HuH-7.5 (cell line): ENCODE data around the gene RAE1.

Experiments used
- DNase-seq: peaks from one replicate; pipeline ENCODE4 v3.0.0; 2011; ENCODE audit warnings: low spot score

The RAE1 gene, protein sequence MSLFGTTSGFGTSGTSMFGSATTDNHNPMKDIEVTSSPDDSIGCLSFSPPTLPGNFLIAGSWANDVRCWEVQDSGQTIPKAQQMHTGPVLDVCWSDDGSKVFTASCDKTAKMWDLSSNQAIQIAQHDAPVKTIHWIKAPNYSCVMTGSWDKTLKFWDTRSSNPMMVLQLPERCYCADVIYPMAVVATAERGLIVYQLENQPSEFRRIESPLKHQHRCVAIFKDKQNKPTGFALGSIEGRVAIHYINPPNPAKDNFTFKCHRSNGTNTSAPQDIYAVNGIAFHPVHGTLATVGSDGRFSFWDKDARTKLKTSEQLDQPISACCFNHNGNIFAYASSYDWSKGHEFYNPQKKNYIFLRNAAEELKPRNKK

DNA sequence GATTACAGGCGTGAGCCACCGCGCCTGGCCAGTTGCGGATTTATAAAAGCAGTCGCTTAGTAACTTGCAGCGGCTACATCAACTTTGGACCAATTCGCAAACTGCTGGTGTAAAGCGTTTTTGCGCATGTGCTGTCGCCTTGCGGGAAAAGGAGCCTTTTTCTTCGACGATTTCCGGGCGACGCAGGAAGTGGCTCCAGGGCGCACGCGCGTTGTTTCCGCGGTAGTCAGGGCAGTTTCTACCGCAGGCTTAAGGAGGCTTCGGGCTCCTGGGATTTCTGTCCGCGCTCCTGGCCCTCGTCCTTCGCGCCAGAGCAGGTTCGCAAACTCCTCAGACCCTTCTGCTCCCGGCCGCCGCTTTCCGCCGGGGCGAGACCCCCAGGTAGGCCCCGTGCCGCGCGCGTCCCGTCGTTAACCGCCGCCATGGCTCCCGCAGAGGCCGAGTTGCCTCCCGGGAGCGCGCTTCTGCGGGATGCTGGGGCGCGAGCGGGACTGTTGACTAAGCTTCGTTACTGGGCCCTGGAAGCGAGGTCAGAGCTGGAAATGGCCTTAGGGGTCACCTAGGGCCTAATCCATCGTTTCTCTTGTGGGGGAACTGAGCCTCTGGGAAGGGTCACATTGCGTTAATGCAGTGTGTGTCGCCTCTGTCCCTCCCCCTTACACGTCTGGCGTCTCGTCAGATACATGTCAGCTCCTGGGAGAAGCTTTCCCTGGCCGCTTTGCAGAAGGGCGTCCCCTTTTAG lies at the start of gene RAE1:
RAE1 (plus strand) TSS at position 214 of the 742 bp plus-strand sequence. CDS start 2,784 bp downstream, outside the sequence.
- DNase-seq, result peak; percentile 89

DNA sequence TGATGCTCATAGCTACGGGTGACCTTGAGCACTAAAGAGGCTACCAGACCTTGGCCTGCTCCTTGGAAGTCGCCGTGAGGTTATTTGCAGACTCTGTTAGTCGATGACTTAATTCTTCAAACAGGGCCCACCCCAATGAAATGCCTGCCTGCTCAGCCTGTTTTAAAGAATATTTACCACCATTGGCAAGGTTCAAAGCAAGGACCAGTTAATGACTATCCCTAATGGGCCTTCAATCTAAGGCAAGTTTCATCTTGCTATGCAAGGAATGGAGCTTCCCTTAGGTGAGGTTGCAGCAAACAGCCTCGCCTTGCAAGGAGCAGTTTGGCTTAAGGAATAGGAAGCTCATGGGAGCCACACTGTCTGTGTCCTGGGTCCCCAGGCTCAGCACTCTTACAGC lies 44.3 kb upstream of the RAE1 start:
- no peak for DNase-seq

DNA sequence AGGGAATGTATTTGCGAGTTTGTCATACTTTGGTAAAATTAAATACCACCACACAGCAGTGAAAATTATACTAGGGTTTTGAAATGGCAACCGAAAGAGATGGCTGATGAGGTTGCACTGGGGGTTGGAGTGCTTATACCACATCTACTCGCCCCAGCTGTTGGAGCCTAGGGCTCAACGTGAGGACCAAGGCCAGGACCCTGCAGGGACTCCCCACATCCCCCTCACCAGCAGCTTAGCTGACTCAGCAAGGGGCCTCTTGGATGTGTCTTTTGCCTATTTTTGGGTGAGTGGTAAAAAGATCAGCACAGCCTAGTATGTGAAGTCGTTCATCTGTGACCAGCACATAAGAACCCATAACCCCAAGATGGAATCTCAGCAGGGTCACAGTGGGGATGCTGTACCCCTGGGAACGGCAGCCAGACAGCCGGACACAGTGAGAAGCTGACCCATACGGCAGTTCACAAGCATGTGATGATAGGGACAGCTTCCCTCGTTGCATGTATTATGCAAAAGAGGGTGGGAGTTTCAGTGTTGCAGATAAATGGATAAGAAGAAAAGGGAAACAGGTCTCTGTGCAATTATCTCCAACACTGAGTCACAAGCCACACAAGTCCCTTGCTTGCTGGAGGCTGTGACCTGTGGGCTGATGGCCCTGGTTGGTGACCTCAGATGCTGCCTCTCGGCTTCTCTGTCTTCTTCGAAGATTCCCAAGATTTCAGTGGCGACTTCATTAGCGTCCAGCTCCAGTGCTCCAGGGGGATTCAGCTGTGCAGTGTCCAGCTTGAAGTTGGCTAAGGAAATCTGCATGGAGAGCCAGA lies 42.4 kb upstream of the RAE1 start:
- DNase-seq, result no peak

DNA sequence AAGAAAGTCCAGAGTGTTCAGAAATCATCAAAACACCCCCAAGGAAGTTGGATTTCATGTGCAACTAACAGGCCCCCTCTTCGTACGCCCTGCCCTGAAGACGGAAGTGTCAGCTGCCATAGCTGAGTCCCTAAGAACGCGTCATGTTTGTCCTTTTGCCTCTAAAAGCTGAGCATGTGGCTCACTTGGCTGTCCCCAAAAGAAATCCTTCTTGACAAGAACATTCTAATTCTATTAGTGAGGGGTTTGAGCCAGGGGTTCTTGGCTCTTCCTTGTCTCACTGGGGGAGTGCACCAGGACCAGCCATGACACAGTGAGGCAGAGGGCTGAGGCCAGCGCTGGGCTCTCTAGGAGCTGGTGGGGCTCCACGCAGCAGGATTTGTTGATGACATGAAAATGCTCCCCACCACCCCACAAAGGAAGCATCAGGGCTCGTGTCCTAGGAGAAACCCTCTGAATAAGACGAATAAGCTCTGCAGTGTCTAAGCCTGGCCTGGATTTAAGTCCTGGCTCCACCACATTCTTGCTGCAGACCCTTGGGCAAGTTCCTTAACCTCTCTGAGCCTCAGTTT lies 41.4 kb upstream of the RAE1 start:
- no peak for DNase-seq

DNA sequence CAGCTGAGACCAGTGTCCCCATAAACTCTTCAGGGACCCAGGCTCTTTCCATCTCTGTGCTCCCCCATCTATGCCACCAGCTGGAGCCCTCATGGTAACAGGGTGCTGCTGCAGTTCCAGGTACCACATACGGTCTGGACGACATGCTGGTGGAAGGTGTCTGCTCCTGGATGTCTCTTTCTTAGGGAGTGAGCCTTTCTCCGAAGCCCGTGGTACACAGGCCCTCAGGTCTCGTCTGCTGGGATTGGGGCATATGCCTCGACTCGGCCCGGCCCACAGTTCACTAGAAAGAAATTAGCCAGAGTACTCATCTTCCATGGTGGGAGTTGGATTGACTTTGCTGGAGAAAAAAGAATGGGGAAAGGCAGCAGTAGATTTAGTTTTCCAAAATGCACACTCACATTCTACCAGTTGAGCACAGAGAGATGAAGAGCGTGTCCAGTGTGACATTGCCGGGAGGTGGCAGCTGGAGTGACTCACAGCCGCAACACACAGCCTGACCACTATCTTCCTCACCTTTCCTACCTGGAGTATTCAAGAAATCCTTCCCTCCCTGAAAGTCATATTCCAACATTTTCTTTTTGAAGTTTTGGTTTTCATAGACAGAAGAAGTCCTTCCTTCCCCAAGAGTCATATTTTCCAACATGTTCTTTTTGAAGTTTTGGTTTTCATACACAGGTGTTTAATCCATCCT lies 40.1 kb upstream of the RAE1 start:
- no peak for DNase-seq

DNA sequence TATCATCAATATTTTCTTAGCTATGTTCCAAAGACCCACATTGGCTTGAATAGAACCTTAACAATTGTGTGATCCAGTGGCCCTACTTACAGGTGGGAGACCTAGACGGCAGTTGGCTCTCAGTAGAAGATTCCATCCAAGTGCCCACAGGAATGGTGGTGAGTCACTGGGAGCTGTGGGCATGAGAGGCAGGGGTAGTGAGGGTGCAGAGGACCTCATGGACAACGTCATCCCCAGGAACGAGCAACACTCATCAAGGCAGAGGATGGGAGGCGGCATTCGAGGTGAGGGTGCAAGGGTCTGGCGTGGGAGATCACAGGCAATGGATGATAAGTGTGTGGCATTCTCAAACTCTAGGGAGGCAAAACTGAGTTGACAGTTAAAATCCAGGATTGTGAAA lies 38.9 kb upstream of the RAE1 start:
- DNase-seq, result no peak

DNA sequence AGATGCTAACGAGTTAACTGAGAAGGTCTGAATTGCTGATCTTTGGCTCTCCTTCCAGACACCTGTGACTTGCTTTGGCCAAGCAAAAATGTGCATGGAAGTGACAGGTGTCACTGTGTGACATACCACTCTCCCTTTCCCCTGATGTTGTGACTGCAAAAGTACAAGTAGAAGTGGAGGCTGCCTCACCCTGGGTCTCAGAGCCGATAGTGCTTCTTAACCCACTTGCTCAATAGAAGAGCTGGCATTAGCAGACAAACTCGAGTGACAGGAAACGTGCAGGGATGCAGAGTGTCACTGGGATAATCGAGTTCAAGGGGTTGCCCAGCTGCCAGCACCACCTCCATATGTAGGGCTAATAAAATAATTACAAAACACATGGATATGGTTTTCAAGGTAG lies 37.8 kb upstream of the RAE1 start:
- DNase-seq, result no peak

DNA sequence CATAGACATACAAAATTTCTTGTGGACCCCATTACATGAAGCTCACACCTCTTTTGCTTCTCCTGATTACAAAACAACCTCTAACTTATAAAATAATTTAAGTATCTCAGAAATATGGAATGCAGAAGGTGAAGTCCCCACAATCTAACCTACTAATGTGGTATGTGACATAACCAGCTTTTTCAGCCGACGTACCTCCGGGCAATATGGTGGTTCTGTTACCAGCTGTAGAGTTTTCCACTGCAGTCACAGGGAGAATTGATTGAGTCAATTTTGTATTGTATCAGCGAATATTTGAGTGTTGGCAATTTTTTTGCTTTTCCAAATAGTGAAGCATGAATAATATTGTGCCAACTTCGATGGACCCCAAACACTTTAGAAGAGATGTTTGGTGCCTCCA lies 37.1 kb upstream of the RAE1 start:
- no peak for DNase-seq

DNA sequence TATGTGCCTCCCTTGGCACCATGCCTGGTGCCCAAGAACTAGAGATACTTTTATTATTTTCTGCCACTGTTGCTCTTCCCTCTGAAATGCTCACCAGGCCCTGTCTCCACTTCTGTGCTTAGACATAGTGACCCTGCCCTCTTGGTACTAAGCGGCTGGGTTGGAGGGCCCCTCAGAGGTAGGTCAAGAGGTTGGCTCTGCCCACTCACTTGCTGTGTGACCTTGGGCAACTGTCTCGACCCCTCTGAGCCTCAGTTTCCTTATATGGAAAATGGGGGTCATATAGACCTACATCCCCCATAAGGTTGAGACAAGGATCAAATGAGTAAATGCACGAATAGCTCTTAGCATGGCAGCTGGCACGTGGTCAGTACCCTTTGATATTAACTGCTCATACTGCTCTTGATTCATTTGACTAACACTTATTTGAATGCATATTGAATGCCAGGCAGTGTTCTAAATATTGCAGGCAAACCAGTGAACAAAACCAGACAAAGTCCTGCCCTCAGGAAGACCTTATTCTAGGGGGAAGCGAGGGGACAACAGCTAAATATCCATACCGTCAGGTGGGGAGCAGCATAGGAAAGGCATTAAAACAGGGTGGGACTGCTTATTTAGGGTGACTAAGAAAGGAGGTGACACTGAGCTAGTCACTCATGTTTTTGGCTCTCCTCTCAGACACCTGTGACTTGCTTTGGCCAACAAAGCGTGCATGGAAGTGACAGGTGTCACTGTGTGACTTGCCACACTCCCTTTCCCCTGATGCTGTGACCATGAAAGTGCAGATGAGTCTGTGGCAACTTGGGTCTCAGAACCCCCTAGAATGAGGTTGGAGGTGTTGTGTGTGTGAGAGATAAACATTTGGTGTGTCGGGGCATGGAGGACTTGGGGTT lies 35.7 kb upstream of the RAE1 start:
- DNase-seq, result no peak

DNA sequence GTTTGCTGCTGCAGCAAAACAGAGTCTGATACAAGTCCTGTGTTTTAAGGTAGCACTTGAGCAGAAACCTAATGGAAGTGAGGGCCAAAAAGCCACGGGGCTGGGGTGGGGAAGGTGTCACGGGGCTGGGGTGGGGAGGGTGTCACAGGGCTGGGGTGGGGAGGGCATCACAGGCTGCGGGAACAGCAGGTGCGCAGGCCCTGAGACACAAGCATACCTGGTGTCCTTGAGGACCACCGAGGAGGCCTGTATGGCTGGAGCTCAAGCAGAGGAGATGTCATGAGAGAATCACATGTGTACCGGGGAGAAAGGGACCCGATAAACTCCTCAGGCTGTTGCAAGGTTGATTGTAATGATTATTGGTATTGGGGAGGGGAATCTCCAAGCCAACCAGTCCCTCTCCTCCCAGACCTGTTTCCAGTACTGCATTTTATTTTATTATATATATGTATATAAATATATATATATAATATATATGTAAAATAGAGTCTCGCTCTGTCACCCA lies 35.0 kb upstream of the RAE1 start:
- no peak for DNase-seq

DNA sequence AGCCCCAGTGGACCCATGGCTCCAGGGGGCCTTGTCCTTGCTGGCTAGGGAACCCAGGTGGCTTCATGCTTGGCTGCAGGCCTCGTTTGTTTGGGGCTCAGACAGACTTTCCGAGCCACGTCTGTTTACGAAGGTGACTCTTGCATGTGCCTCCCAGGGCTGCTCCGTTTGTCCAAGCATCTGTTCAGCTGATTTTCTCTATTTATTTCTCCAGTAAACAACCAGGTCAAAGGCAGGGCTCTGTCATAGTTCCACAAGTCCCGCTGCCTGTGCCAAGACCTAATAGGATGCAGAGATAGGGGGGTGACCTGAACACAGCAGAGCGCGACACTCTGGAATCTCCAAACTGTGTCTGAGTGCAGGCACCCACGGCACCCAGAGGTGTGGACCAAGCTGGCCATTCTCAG lies 34.3 kb upstream of the RAE1 start:
- DNase-seq, result no peak

DNA sequence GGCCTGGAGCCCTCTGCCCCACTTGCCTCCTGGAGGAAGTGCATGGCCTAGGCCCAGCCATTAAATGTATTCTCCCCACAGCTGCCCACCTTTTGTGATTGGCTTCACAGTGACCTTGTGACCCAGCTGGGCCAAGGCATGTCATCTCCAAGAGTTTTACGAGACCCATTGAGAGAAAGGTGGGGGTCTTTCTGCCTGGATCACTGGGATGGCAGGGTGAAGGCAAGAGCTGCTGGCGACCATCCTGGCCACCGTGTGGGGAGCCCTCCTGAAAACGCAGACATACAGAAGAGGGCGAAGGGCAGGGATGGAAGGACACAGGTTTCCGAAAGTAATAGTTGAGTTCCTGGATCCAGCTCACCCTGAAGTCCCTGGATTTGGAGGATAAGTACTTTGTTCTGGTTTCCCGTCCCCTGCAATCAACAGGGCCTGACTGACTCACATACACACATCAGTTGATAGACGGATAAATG lies 33.7 kb upstream of the RAE1 start:
- DNase-seq, result no peak

DNA sequence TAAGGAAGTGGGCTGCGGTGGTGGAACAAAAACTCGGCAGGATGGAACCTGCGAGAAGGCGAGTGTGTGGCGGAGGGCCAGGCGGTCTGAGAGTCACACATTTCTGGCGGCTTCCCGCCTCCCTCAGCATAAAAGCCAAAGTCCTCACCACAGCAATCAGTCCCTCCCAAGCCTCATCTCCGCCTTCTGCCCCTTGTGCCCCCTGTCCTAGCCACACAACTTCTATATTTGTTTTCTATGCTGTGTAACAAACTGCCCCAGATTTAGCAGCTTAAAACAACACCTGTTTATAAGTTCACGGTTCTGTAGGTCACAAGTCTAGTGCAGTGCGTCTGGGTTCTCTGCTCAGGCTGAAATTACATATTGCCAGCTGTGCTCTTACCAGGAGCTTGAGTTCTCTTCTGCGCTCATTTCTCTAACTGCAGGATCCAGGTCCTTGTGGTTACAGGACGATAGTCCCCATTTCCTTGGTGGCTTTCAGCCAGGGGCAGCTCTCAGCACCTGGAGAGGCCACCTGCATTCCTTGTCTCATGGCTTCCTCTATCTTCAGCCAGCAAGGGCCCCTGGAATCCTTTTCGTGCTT lies 33.2 kb upstream of the RAE1 start:
- no peak for DNase-seq

DNA sequence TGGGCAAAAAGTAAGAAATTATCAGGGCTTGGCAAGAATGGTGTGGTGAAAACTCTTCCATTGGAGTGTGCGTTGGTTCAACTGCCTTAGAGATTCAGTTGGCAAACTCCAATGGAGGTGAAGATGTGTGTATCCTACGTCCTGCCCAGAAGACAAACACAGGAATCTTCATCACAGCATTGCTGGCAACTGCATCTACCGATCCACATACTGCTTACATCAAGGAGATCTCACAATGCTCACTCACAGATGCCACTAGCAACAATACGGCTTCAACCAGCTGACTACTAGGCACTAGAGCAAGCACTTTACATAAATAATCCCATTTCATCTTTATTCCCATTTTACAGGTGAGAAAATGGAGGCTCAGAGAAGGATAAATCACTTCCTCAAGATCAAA lies 31.5 kb upstream of the RAE1 start:
- no peak for DNase-seq

DNA sequence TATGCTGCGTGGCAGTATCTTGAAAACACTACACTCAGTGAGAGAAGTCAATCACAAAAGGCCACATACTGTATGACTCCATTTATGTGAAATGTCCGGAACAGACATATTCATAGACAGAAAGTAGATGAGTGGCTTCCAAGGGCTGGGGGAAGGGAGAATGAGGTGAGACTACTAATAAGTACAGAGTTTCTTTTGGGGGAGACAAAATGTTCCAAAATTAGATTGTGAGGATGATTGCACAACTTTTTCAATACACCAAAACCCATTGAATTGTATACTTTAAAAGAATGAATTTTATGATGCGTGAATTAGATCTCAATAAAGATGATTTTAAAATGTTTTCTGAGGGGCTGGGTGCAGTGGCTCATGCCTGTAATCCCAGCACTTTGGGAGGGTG lies 30.7 kb upstream of the RAE1 start:
- no peak for DNase-seq

DNA sequence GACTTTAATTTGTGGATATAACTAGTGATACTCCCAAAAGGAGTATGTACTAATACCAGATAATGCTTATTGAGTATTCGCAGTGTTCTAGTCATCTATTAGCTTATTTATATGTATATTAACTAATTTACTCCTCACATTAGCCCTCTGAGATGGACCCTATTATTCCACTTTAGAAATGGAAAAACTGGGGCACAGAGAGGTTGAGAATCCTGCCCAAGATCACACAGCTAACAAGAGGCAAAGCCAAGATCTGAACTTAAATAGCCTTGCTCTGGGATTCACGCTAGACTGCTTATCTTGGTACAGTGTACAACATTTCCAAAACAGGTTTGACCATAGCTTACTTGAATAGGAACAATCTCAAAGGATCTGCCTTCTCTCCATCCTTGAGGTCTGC lies 29.9 kb upstream of the RAE1 start:
- DNase-seq, result no peak

DNA sequence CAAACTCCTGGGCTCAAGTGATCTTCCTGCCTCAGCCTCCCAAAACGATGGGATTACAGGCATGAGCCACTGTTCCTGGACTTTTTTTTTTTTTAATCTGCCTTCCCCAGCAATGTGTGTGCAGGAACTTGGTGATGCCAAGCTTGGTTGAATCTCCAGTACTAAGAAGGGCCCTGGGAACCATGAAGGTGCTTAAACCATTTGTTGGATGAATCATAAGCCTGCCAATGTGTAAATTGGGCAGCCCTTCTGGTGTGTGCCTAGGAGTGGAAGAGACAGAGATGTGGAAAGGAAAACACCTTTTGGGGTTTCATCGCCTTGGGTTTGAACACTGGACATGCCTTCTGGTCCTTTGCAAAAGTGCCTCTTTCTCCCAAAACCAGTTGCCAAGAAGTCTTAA lies 28.6 kb upstream of the RAE1 start:
- DNase-seq, result no peak

DNA sequence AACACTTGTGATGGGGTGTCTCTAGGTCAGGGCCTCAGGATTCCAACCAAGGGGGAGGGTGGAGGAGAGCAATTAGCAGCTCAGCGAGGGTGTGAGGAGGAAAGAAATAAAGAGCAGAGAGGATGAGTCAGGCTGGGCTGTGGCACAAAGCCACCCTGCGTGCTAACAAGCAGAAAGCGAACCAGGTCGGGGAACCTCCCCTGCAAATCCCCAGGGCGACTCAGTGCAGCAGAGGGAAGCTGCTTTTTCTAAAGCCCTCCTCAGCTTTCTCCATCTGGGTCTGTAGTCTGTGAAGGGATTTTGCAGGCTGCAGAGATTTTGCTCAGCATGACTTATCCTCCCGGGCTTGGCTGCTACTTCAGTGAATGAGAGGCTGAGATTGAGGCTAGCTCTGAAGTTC lies 28.0 kb upstream of the RAE1 start:
- DNase-seq, result no peak

DNA sequence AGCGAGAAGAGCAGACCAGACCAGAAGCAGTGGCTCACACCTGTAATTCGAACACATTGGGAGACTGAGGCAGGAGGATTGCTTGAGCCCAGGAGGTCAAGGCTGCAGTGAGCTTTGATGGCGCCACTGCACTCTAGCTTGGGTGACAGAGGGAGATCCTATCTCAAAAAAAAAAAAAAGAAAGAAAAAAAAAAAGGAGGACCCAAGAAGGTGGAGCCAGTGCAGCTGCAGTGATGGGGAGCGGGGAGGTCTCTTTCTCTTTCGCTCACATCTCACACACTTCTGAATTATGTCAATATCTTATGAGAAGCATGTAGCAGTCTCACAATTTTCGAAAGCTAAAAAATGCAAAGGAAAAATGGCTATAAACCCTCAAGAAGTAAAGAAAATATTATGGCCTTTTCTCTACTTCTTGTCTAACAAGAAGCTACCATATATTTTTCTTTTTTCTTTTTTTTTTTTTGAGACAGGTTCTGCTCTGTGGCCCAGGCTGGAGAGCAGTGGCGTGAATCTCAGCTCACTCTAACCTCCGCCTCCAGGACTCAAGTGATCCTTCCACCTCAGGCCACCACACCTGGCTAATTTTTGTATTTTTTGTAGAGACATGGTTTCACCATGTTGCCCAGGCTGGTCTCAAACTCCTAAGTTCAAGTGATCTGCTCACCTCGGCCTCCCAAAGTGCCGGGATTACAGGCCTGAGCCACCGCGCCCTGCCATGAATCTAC lies 25.3 kb upstream of the RAE1 start:
- no peak for DNase-seq
